ENCODE measurements around the gene PRSS58. TPM values are rescaled to one million over a fixed set of nuclear protein-coding genes. Genes with fewer than 3 reads are reported as not detected.

The PRSS58 gene
- total and polyA plus RNA-seq, 3 donors from 2014 or later = 10.6 to 43.7 (median 21.3) TPM

DNA sequence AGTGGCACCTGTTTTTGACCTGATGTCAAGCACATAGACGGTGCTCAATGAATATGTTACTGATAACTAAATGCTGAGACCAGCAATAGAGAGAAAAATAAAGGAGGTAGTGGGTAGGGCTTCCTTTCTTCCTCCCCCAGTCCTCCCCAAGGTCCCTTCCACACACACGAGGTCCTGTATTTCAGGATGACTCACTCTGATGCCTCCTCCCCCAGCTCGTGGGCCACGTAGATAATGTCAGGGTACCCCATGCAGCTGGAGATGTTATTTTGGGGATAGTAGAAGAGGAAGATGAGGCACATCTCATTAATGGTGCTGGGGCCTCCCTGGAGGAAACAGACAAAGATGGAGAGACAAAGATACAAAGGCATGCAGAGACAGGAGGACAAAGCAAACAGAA, 17.3 kb downstream of the PRSS58 start:
- no peaks in the 10 kb centered on the region for H3K9me3 ChIP-seq
- no peak overlapping the region for H3K4me3 ChIP-seq
- intact Hi-C loops (cut with DNase I; ENCODE audit: low total_unique reads) = no loop called here
- H3K27me3 ChIP-seq = no peaks in the 10 kb centered on the region
- H3K27ac ChIP-seq = no peak overlapping the region
- no peaks in the 10 kb centered on the region for H3K36me3 ChIP-seq (ENCODE audit: low read depth, missing control alignments)
- WGBS, 2 donors = 37 to 54% methylated on average over 4 of the region's 4 CpGs
- no peak for TF ChIP-seq POLR2A (IDR thresholded peaks at IDR 0.05)
- TF ChIP-seq, protein P1, sequence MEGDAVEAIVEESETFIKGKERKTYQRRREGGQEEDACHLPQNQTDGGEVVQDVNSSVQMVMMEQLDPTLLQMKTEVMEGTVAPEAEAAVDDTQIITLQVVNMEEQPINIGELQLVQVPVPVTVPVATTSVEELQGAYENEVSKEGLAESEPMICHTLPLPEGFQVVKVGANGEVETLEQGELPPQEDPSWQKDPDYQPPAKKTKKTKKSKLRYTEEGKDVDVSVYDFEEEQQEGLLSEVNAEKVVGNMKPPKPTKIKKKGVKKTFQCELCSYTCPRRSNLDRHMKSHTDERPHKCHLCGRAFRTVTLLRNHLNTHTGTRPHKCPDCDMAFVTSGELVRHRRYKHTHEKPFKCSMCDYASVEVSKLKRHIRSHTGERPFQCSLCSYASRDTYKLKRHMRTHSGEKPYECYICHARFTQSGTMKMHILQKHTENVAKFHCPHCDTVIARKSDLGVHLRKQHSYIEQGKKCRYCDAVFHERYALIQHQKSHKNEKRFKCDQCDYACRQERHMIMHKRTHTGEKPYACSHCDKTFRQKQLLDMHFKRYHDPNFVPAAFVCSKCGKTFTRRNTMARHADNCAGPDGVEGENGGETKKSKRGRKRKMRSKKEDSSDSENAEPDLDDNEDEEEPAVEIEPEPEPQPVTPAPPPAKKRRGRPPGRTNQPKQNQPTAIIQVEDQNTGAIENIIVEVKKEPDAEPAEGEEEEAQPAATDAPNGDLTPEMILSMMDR (IDR thresholded peaks at IDR 0.05) = no peak
- no peaks in the 10 kb centered on the region for H3K4me1 ChIP-seq
- DNase-seq = no peak

DNA sequence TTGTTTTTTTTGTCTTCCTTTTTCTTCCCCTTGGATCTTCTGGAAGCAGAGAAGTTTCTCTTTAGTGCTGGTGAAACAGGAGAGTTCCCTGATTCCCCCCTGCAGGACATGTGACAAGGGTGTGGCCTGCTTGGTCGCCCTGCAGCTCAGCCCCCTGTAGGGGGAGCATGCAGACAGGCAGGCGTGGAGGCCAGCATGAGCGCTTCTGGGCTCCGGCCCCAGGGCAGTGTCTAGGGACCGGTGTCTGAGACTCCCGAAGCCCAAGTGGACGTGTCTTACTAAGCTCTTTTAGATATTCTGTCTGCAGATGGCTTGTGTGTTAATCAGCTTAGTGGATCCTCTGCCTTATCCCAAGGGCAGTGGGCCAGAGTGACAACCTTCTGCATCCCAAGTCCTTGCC, 26.1 kb downstream of the PRSS58 start:
- no peaks in the 10 kb centered on the region for H3K27me3 ChIP-seq
- TF ChIP-seq POLR2A (IDR thresholded peaks at IDR 0.05) = no peak
- TF ChIP-seq, protein P1 (IDR thresholded peaks at IDR 0.05) = no peak
- H3K27ac ChIP-seq = no peak overlapping the region
- peak; percentile 23 for DNase-seq
- intact Hi-C loops (cut with DNase I; ENCODE audit: low total_unique reads) = no loop called here
- no peaks in the 10 kb centered on the region for H3K36me3 ChIP-seq (ENCODE audit: low read depth, missing control alignments)
- no peaks in the 10 kb centered on the region for H3K9me3 ChIP-seq
- WGBS, 2 donors = 36 to 46% methylated on average over 7 of the region's 7 CpGs
- no peak overlapping the region for H3K4me3 ChIP-seq
- no peaks in the 10 kb centered on the region for H3K4me1 ChIP-seq

GRCh38 chr7:142228537-142229104, 29.2 kb downstream of the PRSS58 start:
- WGBS, 2 donors = 55 to 63% methylated on average over 1 of the region's 1 CpG
- no peak for TF ChIP-seq POLR2A (IDR thresholded peaks at IDR 0.05)
- TF ChIP-seq, protein P1 (IDR thresholded peaks at IDR 0.05) = no peak
- Histone ChIP-seq H3K4me1 (no peaks in the 10 kb centered on the region), H3K27ac (no peak overlapping the region), H3K4me3 (no peak overlapping the region), H3K36me3 (ENCODE audit: low read depth, missing control alignments) (no peaks in the 10 kb centered on the region), H3K9me3 (no peaks in the 10 kb centered on the region), H3K27me3 (no peaks in the 10 kb centered on the region)
- DNase-seq = no peak
- intact Hi-C loops (cut with DNase I; ENCODE audit: low total_unique reads) = no loop called here

Small RNA genes lying within 50 kb of the gene (small RNA-seq; reads per million reads assigned to genes)
- gene TRBV1 = 0 reads per million in 2 donors

Other genes with a start within 250 kb of the PRSS58 start
- gene MGAM2, start 146.3 kb downstream of the PRSS58 start, total RNA-seq = 1 to 10 TPM; 2.3 to 2.7 TPM
- 4.4 TPM for gene MGAM2, start 146.3 kb downstream of the PRSS58 start, polyA plus RNA-seq (ENCODE audit: insufficient read depth, low read depth, low replicate concordance)

Data from testis (tissue), 3 donors.